Panc1 (cell line): ENCODE results near the gene CDK4. TPM values are rescaled to one million over a fixed set of nuclear protein-coding genes. Genes with fewer than 3 reads are reported as not detected.

Experiments
- ATAC-seq: fragments of 200-7000 bp; cut with Tn5 transposase; 2 replicates; pipeline ENCODE4 v1.9.1; 2020; ENCODE audit warnings: mild to moderate bottlenecking, moderate library complexity
- BruUV-seq: library from RNA; stranded (reverse); fragments of 400-500 nt; replicated peaks from 2 replicates; lab custom pipeline; 2021; lab: Mats Ljungman, UMichigan
- CTCF ChIA-PET: fragments of 300-600 bp; sonication (Branson Sonifier 250); formaldehyde crosslinking; loops from one replicate; lab custom pipeline; 2022; ENCODE audit warnings: antibody characterized with exemption; lab: Charles Lee
- POLR2A ChIA-PET: fragments of 300-600 bp; sonication (Branson Sonifier 250); formaldehyde crosslinking; loops from one replicate; lab custom pipeline; 2022; ENCODE audit warnings: antibody characterized with exemption; lab: Charles Lee
- DNase-seq: peaks from one replicate; pipeline ENCODE4 v3.0.0-alpha.2; 2010; ENCODE audit warnings: low read depth, low spot score
- H3K27ac ChIP-seq: 2 replicates; pipeline ENCODE4 v1.5.1; 2011; ENCODE audit warnings: mild to moderate bottlenecking, low read length, inconsistent platforms
- H3K27me3 ChIP-seq: fragments of 200-500 bp; sonication (Bioruptor generic); 2 replicates; pipeline ENCODE4 v1.6.0; 2014; ENCODE audit warnings: low read length, inconsistent platforms; ENCODE audit not compliant: control insufficient read depth, insufficient read depth
- H3K36me3 ChIP-seq: fragments of 200-500 bp; sonication (Bioruptor generic); 2 replicates; pipeline ENCODE4 v1.5.1; 2014; ENCODE audit warnings: inconsistent platforms, mild to moderate bottlenecking, low read length, moderate library complexity; ENCODE audit not compliant: control insufficient read depth, insufficient read depth
- H3K4me1 ChIP-seq: 2 replicates; pipeline ENCODE4 v1.5.1; 2011; ENCODE audit warnings: inconsistent platforms, mild to moderate bottlenecking, low read length, moderate library complexity; ENCODE audit not compliant: control insufficient read depth, insufficient read depth
- H3K4me3 ChIP-seq, 2 experiments: 2 replicates each; pipeline ENCODE4 v1.5.1; 2011 to 2012; ENCODE audit warnings: low read depth in 2 of 2, low read length in 2 of 2, mild to moderate bottlenecking in 2 of 2, inconsistent platforms in 1 of 2, moderate library complexity in 1 of 2
- H3K9me3 ChIP-seq: fragments of 200-500 bp; sonication (Bioruptor generic); 2 replicates; pipeline ENCODE4 v1.5.1; 2014; ENCODE audit warnings: low read depth, mild to moderate bottlenecking, inconsistent platforms, low read length, moderate library complexity; ENCODE audit not compliant: control insufficient read depth, insufficient read depth
- POLR2AphosphoS5 ChIP-seq: IDR thresholded peaks from 2 replicates; pipeline ENCODE4 v1.6.1; 2012; ENCODE audit warnings: mild to moderate bottlenecking, low read depth, low read length, moderate library complexity
- SIN3A ChIP-seq: IDR thresholded peaks from 2 replicates; pipeline ENCODE4 v1.6.1; 2012; ENCODE audit warnings: low read depth, mild to moderate bottlenecking, low read length, moderate library complexity, borderline replicate concordance; ENCODE audit not compliant: insufficient read depth
- TCF7L2 ChIP-seq: IDR thresholded peaks from 2 replicates; pipeline ENCODE4 v1.6.1; 2011; ENCODE audit warnings: mild to moderate bottlenecking, low read depth, low read length, inconsistent platforms
- in situ Hi-C: cut with HindIII; loops from 2 replicates; pipeline ENCODE4 v1.10.0; 2016; ENCODE audit warnings: low sequenced_read_pairs, low pct_unique_long_range_greater_than_20kb
- intact Hi-C: fragments of 100-400 bp; cut with micrococcal nuclease; formaldehyde crosslinking; loops from one replicate; pipeline ENCODE4 v1.10.0; 2022; ENCODE audit not compliant: unreplicated experiment
- total RNA-seq: library from RNA; stranded (reverse); gene quantifications from one replicate; pipeline ENCODE4 v1.2.1, GENCODE V29; 2021; ENCODE audit not compliant: unreplicated experiment
- TF ChIP-seq, protein P1 (sequence below): fragments of 450-650 bp; IDR thresholded peaks from 2 replicates; pipeline ENCODE4 v1.5.1; 2017; ENCODE audit warnings: mild to moderate bottlenecking
- TF ChIP-seq, protein P2 (sequence below), 2 experiments: IDR thresholded peaks; 2 replicates each; pipeline ENCODE4 v1.6.1; 2011 to 2012; ENCODE audit warnings: low read depth in 2 of 2, control low read depth in 1 of 2, low read length in 1 of 2, mild to moderate bottlenecking in 1 of 2, moderate library complexity in 1 of 2; ENCODE audit not compliant: insufficient read depth in 1 of 2

The CDK4 gene
- total RNA-seq, 1 experiment from 2014 or later: 201 TPM

DNA sequence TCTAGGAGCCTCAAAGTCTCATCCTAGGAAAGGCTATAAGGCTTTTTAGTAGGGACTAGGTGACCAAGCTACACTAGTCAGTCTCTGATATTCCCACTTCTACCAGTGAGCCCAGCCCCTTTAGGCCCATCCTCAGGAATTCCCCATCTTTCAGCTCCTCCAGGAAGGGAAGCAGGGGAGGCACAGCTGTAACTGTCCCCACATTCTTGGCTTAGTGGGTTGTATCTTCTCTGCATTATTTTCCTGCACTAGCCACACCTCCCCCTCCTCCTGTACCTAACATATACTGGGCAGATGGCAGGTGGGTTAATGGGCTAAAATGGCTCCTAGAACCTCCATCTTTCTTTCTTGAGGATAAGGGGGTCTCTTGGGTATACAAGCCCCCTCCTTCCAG, 15.2 kb upstream of the CDK4 start:
- TF ChIP-seq, protein P1, sequence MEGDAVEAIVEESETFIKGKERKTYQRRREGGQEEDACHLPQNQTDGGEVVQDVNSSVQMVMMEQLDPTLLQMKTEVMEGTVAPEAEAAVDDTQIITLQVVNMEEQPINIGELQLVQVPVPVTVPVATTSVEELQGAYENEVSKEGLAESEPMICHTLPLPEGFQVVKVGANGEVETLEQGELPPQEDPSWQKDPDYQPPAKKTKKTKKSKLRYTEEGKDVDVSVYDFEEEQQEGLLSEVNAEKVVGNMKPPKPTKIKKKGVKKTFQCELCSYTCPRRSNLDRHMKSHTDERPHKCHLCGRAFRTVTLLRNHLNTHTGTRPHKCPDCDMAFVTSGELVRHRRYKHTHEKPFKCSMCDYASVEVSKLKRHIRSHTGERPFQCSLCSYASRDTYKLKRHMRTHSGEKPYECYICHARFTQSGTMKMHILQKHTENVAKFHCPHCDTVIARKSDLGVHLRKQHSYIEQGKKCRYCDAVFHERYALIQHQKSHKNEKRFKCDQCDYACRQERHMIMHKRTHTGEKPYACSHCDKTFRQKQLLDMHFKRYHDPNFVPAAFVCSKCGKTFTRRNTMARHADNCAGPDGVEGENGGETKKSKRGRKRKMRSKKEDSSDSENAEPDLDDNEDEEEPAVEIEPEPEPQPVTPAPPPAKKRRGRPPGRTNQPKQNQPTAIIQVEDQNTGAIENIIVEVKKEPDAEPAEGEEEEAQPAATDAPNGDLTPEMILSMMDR: no peak
- TF ChIP-seq, protein P2, sequence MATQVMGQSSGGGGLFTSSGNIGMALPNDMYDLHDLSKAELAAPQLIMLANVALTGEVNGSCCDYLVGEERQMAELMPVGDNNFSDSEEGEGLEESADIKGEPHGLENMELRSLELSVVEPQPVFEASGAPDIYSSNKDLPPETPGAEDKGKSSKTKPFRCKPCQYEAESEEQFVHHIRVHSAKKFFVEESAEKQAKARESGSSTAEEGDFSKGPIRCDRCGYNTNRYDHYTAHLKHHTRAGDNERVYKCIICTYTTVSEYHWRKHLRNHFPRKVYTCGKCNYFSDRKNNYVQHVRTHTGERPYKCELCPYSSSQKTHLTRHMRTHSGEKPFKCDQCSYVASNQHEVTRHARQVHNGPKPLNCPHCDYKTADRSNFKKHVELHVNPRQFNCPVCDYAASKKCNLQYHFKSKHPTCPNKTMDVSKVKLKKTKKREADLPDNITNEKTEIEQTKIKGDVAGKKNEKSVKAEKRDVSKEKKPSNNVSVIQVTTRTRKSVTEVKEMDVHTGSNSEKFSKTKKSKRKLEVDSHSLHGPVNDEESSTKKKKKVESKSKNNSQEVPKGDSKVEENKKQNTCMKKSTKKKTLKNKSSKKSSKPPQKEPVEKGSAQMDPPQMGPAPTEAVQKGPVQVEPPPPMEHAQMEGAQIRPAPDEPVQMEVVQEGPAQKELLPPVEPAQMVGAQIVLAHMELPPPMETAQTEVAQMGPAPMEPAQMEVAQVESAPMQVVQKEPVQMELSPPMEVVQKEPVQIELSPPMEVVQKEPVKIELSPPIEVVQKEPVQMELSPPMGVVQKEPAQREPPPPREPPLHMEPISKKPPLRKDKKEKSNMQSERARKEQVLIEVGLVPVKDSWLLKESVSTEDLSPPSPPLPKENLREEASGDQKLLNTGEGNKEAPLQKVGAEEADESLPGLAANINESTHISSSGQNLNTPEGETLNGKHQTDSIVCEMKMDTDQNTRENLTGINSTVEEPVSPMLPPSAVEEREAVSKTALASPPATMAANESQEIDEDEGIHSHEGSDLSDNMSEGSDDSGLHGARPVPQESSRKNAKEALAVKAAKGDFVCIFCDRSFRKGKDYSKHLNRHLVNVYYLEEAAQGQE (IDR thresholded peaks at IDR 0.05; ENCODE audit: insufficient read depth in 1 of 2, low read depth in 2 of 2, low read length in 1 of 2): no peak
- TF ChIP-seq SIN3A (no peak), TCF7L2 (no peak), POLR2AphosphoS5 (no peak)
- POLR2A ChIA-PET: no interaction called here
- in situ Hi-C loops (no loop called here), intact Hi-C loops (no loop called here)
- no TSS peak for BruUV-seq
- CTCF ChIA-PET: interaction anchor here (0.9 to 1.1 kb wide), 2 partner anchors 11 to 16 kb away, joined by 3 to 5 read pairs; partner anchors contain the start of gene TSFM
- no peak for DNase-seq
- H3K4me1 ChIP-seq: peaks cover 15% of the 10 kb centered on the region
- no peak for ATAC-seq
- H3K9me3 ChIP-seq: no peaks in the 10 kb centered on the region
- H3K4me3 ChIP-seq: no peak overlapping the region
- H3K27ac ChIP-seq: no peak overlapping the region
- no peaks in the 10 kb centered on the region; the same call in 1 of the 2 replicates for H3K36me3 ChIP-seq
- peaks cover 4% of the 10 kb centered on the region; the same call in 1 of the 2 replicates for H3K27me3 ChIP-seq

DNA sequence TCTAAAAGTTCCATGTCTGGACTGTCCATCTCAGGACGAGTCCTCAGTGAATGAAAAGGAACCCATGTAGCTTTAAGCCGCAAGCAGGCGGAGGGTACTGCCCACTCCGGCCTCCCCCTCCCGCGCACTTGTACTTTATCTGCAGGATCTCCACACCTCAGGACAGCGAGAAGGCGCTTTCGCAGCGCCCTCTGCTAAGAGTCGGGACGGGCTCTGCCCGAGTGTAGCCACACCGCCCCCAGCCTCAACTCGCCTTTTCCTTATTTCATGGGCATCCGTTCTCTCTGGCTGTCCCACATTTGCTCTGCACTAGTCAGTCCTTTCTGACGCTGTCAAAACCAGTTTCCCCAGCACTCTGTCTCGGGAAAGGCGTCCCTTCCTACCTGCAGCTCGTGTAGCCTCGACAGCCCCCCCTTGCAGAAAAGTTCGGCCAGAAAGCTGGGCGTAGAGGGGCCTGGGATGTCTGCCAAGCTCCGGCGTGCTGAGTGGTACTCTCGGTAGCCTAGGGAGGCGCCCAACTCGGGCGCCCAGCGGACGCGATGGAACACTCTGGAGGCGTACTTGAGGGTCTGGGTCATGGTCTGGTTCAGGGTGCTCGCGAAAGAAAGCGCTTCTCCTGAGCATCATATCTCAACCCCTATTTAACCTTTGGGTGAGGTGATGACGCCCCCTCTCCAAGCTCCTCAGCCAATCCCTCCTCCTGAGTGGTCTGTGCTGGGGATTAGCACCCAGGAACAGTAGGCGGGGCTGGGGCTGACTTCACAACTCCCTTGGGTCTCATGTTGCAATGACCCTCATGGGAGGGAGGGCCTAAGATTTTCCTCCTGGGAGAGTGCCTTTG, 14.6 kb upstream of the CDK4 start, which contains the start of gene CYP27B1:
CYP27B1 (minus strand) TSS at position 615 of the 841 bp plus-strand sequence; CDS start at position 578, 37 bp downstream.
- intact Hi-C loops (no loop called here), in situ Hi-C loops (no loop called here)
- Histone ChIP-seq H3K9me3 (no peaks in the 10 kb centered on the region), H3K27ac (0 out of 2 replicates have a peak within 1 kb of the TSS, but pooled peaks have one; percentile 31), H3K4me1 (peaks cover 15% of the 10 kb centered on the region), H3K36me3 (no peaks in the 10 kb centered on the region; the same call in 1 of the 2 replicates), H3K4me3 (peak within 1 kb of the TSS; percentile 37 to 57), H3K27me3 (peaks cover 4% of the 10 kb centered on the region; the same call in 1 of the 2 replicates)
- CTCF ChIA-PET: interaction anchor here (0.9 to 1.1 kb wide), 3 partner anchors 10 to 16 kb away, joined by 3 to 5 read pairs (median 4); partner anchors contain the start of gene TSFM
- ATAC-seq (peak; percentile 56), DNase-seq (no peak)
- no TSS peak for BruUV-seq
- POLR2A ChIA-PET: no interaction called here
- TF ChIP-seq, protein P1: no peak
- TF ChIP-seq TCF7L2 (no peak), SIN3A (no peak), POLR2AphosphoS5 (peak; percentile 39)
- TF ChIP-seq, protein P2 (IDR thresholded peaks at IDR 0.05; ENCODE audit: insufficient read depth in 1 of 2, low read depth in 2 of 2, low read length in 1 of 2): no peak
